CD4-positive, alpha-beta T cell treated with Interleukin-15 for 1 hour (primary cell): ENCODE measurements around the gene SOX4.
"Not testable (repeated sequence)": the region's sequence is repeated elsewhere in the genome, so short reads cannot be mapped to it uniquely, and the experiment has no call there.

Experiments used
- DNase-seq: peaks from one replicate; pipeline ENCODE4 v3.0.0-alpha.2; 2020

The SOX4 gene

GRCh38 chr6:21593412-21593926, at the start of gene SOX4:
TSS of gene SOX4 (plus strand) at chr6:21593751. CDS start at chr6:21594535, 784 bp downstream.
- peak; percentile 88 for DNase-seq

GRCh38 chr6:21552286-21552685, 41.3 kb upstream of the SOX4 start:
- DNase-seq: not testable (repeated sequence)

- DNase-seq: no peak
These were observed 39.3 kb upstream of the SOX4 start for GRCh38 chr6:21554286-21554685.

GRCh38 chr6:21555197-21555596, 38.4 kb upstream of the SOX4 start:
- no peak for DNase-seq

GRCh38 chr6:21556511-21556910, 37.0 kb upstream of the SOX4 start:
- DNase-seq: no peak

- no peak for DNase-seq
These were observed 36.4 kb upstream of the SOX4 start for GRCh38 chr6:21556968-21557721.

GRCh38 chr6:21559238-21559637, 34.3 kb upstream of the SOX4 start:
- DNase-seq: no peak

GRCh38 chr6:21560249-21560648, 33.3 kb upstream of the SOX4 start:
- DNase-seq: no peak

GRCh38 chr6:21565431-21565830, 28.1 kb upstream of the SOX4 start:
- DNase-seq: no peak

GRCh38 chr6:21578523-21578922, 15.0 kb upstream of the SOX4 start:
- DNase-seq: no peak

GRCh38 chr6:21582651-21583050, 10.9 kb upstream of the SOX4 start:
- no peak for DNase-seq

GRCh38 chr6:21586300-21586699, 7.3 kb upstream of the SOX4 start:
- DNase-seq: no peak

GRCh38 chr6:21586740-21587178, 6.8 kb upstream of the SOX4 start:
- no peak for DNase-seq

GRCh38 chr6:21587179-21587960, 6.2 kb upstream of the SOX4 start:
- DNase-seq: peak; percentile 24

- DNase-seq: no peak
These were observed 5.5 kb upstream of the SOX4 start for GRCh38 chr6:21587961-21588480.

- DNase-seq: peak; percentile 46
These were observed 4.8 kb upstream of the SOX4 start for GRCh38 chr6:21588481-21589351.

GRCh38 chr6:21589352-21590345, 3.9 kb upstream of the SOX4 start:
- DNase-seq: peak; percentile 72

- DNase-seq: no peak
These were observed 3.2 kb upstream of the SOX4 start for GRCh38 chr6:21590346-21590745.

GRCh38 chr6:21591446-21591845, 2.1 kb upstream of the SOX4 start:
- DNase-seq: no peak

GRCh38 chr6:21592953-21593352, 598 bp upstream of the SOX4 start:
- no peak for DNase-seq

GRCh38 chr6:21593927-21594415, 420 bp downstream of the SOX4 start:
- DNase-seq: no peak
